WERI-Rb-1 (cell line): ENCODE data around the gene SPATA9.

Source experiments
- DNase-seq: peaks from one replicate; pipeline ENCODE4 v3.0.0-alpha.2; 2020
- H3K27ac ChIP-seq: fragments of 250-450 bp; sonication (Bioruptor Pico); 2 replicates; pipeline ENCODE4 v1.5.1; 2020; ENCODE audit warnings: mild to moderate bottlenecking, moderate library complexity
- H3K27me3 ChIP-seq: fragments of 250-450 bp; sonication (Bioruptor Pico); 2 replicates; pipeline ENCODE4 v1.5.1; 2021; ENCODE audit warnings: mild to moderate bottlenecking, low read depth, moderate library complexity; ENCODE audit not compliant: insufficient read depth, severe bottlenecking
- H3K36me3 ChIP-seq: fragments of 250-450 bp; sonication (Bioruptor Pico); 2 replicates; pipeline ENCODE4 v1.5.1; 2020; ENCODE audit warnings: mild to moderate bottlenecking, moderate library complexity
- H3K4me3 ChIP-seq: 2 replicates; pipeline ENCODE4 v1.5.1; 2011; ENCODE audit warnings: low read depth, mild to moderate bottlenecking, control low read depth, low read length
- H3K9me3 ChIP-seq: fragments of 250-450 bp; sonication (Bioruptor Pico); 2 replicates; pipeline ENCODE4 v1.5.1; 2021; ENCODE audit warnings: mild to moderate bottlenecking, moderate library complexity; ENCODE audit not compliant: severe bottlenecking
- CTCF ChIP-seq: IDR thresholded peaks from 2 replicates; pipeline ENCODE4 v1.5.1; 2011; ENCODE audit warnings: low read depth, mild to moderate bottlenecking, control low read depth, inconsistent platforms, low read length

SPATA9 gene

GRCh38 chr5:95631991-95632675, 50.7 kb downstream of the SPATA9 start:
- H3K36me3 ChIP-seq = no peaks in the 10 kb centered on the region
- no peaks in the 10 kb centered on the region for H3K9me3 ChIP-seq
- no peaks in the 10 kb centered on the region for H3K27me3 ChIP-seq
- H3K27ac ChIP-seq = no peak overlapping the region
- DNase-seq = no peak
- H3K4me3 ChIP-seq = no peak overlapping the region
- no peak for TF ChIP-seq CTCF

- Histone ChIP-seq H3K4me3 (no peak overlapping the region), H3K9me3 (no peaks in the 10 kb centered on the region), H3K27me3 (no peaks in the 10 kb centered on the region), H3K36me3 (no peaks in the 10 kb centered on the region), H3K27ac (no peak overlapping the region)
- TF ChIP-seq CTCF = no peak
- no peak for DNase-seq
Measured at GRCh38 chr5:95631255-95631958, 51.4 kb downstream of the SPATA9 start.

- no peaks in the 10 kb centered on the region for H3K9me3 ChIP-seq
- H3K4me3 ChIP-seq = no peak overlapping the region
- DNase-seq = no peak
- no peaks in the 10 kb centered on the region for H3K36me3 ChIP-seq
- H3K27ac ChIP-seq = no peak overlapping the region
- H3K27me3 ChIP-seq = no peaks in the 10 kb centered on the region
- TF ChIP-seq CTCF = no peak
Measured at GRCh38 chr5:95630394-95630917, 52.3 kb downstream of the SPATA9 start.

DNA sequence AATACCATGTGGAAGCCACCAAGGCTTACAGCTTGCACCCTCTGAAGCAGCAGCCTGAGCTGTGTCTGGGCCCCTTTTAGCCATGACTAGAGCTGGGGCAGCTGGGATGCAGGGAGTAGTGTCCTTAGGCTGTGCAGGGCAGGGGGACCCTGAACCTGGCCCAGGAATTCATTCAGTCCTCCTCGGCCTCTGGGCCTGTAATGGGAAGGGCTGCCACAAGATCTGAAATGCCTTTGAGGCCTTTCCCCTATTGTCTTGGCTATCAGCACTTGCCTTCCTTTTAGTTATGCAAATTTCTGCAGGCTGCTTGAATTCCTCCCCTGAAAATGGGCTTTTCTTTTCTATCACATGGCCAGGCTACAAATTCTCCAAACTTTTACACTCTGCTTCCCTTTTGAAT, 53.9 kb downstream of the SPATA9 start:
- H3K36me3 ChIP-seq = no peaks in the 10 kb centered on the region
- no peak for TF ChIP-seq CTCF
- H3K27me3 ChIP-seq = no peaks in the 10 kb centered on the region
- DNase-seq = no peak
- H3K27ac ChIP-seq = no peak overlapping the region
- H3K4me3 ChIP-seq = no peak overlapping the region
- no peaks in the 10 kb centered on the region for H3K9me3 ChIP-seq

- H3K36me3 ChIP-seq = no peaks in the 10 kb centered on the region
- no peaks in the 10 kb centered on the region for H3K9me3 ChIP-seq
- TF ChIP-seq CTCF = no peak
- DNase-seq = no peak
- no peaks in the 10 kb centered on the region for H3K27me3 ChIP-seq
- no peak overlapping the region for H3K4me3 ChIP-seq
- H3K27ac ChIP-seq = no peak overlapping the region
Measured at GRCh38 chr5:95627971-95628810, 54.6 kb downstream of the SPATA9 start.
